Natural killer cell (primary cell): ENCODE results near the gene AGPAT4. TPM values are rescaled to one million over a fixed set of nuclear protein-coding genes. Genes with fewer than 3 reads are reported as not detected.

Experiments used
- ATAC-seq, 3 donors: fragments of 150-1000 bp in 2 of 3; fragments of 200-7000 bp in 1 of 3; cut with Tn5 transposase; 1 replicate in 1 of 3; 2 replicates in 2 of 3; pipeline ENCODE4 v1.10.0; 2021; ENCODE audit warnings: mild to moderate bottlenecking in 2 of 3, moderate library complexity in 2 of 3
- DNase-seq, 2 donors: peaks; one replicate each; pipeline versions ENCODE4 v3.0.0 to v3.0.0-alpha.2; 2013 to 2021; ENCODE audit warnings: mixed read lengths in 1 of 2
- H3K27ac ChIP-seq: one replicate; pipeline ENCODE4 v1.5.1; 2013; ENCODE audit warnings: mild to moderate bottlenecking, low read length
- H3K27me3 ChIP-seq: one replicate; pipeline ENCODE4 v1.6.1; 2013; ENCODE audit warnings: low read length; ENCODE audit not compliant: control insufficient read depth, insufficient read depth
- H3K36me3 ChIP-seq: one replicate; pipeline ENCODE4 v1.6.1; 2013; ENCODE audit warnings: low read length; ENCODE audit not compliant: control insufficient read depth, insufficient read depth
- H3K4me1 ChIP-seq: one replicate; pipeline ENCODE4 v1.6.1; 2013; ENCODE audit warnings: low read length; ENCODE audit not compliant: control insufficient read depth, insufficient read depth
- H3K4me3 ChIP-seq: one replicate; pipeline ENCODE4 v1.5.1; 2013; ENCODE audit warnings: low read length
- H3K9me3 ChIP-seq: one replicate; pipeline ENCODE4 v1.6.1; 2013; ENCODE audit warnings: low read length; ENCODE audit not compliant: control insufficient read depth, insufficient read depth
- H3K27ac Mint-ChIP-seq, 2 donors: one replicate each; pipeline ENCODE4 v1.8.0; 2022; ENCODE audit warnings: mild to moderate bottlenecking in 2 of 2, mixed read lengths in 2 of 2, moderate library complexity in 1 of 2
- H3K27me3 Mint-ChIP-seq, 2 donors: one replicate each; pipeline ENCODE4 v1.8.0; 2022; ENCODE audit warnings: low read depth in 2 of 2, mixed read lengths in 2 of 2
- H3K36me3 Mint-ChIP-seq: one replicate; pipeline ENCODE4 v1.8.0; 2022; ENCODE audit warnings: mixed read lengths
- H3K4me1 Mint-ChIP-seq, 2 donors: one replicate each; pipeline ENCODE4 v1.8.0; 2022; ENCODE audit warnings: mixed read lengths in 2 of 2
- H3K4me3 Mint-ChIP-seq: one replicate; pipeline ENCODE4 v1.8.0; 2022; ENCODE audit warnings: mild to moderate bottlenecking, moderate library complexity, mixed read lengths
- H3K9me3 Mint-ChIP-seq, 2 donors: one replicate each; pipeline ENCODE4 v1.8.0; 2022; ENCODE audit warnings: mixed read lengths in 2 of 2
- WGBS: methylation state at CpG from one replicate; pipeline ENCODE4 v1.1.7; 2013; ENCODE audit warnings: missing lambda C conversion rate; ENCODE audit not compliant: insufficient coverage; 5-methylcytosine and 5-hydroxymethylcytosine counted together
- intact Hi-C: fragments of 100-400 bp; cut with micrococcal nuclease; formaldehyde crosslinking; loops from one replicate; pipeline ENCODE4 v1.14.2; 2022
- total RNA-seq, 4 donors: library from RNA; stranded (reverse); fragments of 120-200 nt in 1 of 4; gene quantifications; one replicate each; pipeline versions ENCODE4 v1.2.3 to v1.2.4, GENCODE V29; 2013 to 2022
- TF ChIP-seq, protein P1 (sequence below): fragments of 200-600 bp; IDR thresholded peaks from one replicate; pipeline ENCODE4 v1.8.0; 2022; ENCODE audit warnings: antibody characterized with exemption

AGPAT4 gene
- total RNA-seq, 3 donors from 2014 or later (not counting 1 experiment from before 2014, with no cell fraction given), result 24.5 to 38.1 (median 25.8) TPM

DNA sequence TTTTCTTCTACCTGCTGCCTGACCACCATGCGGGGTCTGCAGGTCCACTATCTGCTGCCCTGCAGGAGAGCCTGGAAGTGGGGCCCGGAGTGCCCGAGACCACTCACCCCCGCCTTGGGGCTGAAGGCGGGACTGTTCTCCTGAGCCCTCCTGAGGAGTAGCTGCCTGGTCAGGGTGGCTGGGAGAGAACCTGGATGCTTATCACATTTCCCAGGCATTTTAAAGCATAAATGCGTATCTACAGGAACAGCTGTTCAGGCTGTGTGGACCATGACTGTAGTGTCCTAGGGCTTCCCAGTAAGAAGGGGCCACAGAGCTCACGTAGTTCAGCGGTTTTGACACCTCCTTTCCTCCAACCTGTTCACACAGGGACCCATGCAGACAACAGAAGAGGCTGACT is 123.3 kb downstream of the AGPAT4 start:
- no peak for ATAC-seq
- Mint-ChIP-seq H3K4me1 (peaks cover 0 to 14% of the 10 kb centered on the region in 2 donors), H3K36me3 (no peaks in the 10 kb centered on the region), H3K27ac (peak overlapping the region in 1 of 2 donors; percentile 67), H3K27me3 (no peaks in the 10 kb centered on the region), H3K9me3 (no peaks in the 10 kb centered on the region), H3K4me3 (no peak overlapping the region)
- H3K27me3 ChIP-seq, result no peaks in the 10 kb centered on the region
- H3K4me3 ChIP-seq, result no peak overlapping the region
- DNase-seq, result no peak
- TF ChIP-seq, protein P1, sequence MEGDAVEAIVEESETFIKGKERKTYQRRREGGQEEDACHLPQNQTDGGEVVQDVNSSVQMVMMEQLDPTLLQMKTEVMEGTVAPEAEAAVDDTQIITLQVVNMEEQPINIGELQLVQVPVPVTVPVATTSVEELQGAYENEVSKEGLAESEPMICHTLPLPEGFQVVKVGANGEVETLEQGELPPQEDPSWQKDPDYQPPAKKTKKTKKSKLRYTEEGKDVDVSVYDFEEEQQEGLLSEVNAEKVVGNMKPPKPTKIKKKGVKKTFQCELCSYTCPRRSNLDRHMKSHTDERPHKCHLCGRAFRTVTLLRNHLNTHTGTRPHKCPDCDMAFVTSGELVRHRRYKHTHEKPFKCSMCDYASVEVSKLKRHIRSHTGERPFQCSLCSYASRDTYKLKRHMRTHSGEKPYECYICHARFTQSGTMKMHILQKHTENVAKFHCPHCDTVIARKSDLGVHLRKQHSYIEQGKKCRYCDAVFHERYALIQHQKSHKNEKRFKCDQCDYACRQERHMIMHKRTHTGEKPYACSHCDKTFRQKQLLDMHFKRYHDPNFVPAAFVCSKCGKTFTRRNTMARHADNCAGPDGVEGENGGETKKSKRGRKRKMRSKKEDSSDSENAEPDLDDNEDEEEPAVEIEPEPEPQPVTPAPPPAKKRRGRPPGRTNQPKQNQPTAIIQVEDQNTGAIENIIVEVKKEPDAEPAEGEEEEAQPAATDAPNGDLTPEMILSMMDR, result no peak
- no peaks in the 10 kb centered on the region for H3K4me1 ChIP-seq
- no peaks in the 10 kb centered on the region for H3K9me3 ChIP-seq
- H3K36me3 ChIP-seq, result peaks cover 35% of the 10 kb centered on the region
- WGBS, result 93% methylated on average over 8 of the region's 8 CpGs
- intact Hi-C loops, result no loop called here
- H3K27ac ChIP-seq, result no peak overlapping the region

DNA sequence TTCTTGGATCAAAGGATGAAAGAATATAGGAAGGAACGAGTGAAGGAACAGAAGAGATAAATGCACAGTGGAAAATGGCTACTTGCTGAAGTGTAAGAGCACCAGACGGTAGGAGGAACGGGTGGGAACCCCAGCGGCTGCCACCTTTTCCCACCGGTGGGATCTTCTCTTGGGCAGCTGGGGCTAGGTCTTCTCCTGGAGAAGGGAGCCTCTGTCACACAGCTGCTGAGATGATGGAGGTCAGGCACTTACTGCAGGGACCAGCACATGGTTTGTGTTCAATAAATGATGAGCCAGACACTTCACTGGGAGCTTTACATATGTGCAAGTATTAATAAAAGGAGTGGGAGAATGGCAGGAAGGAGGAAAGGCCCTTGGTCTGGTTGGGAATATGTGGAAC is 123.7 kb downstream of the AGPAT4 start:
- Mint-ChIP-seq H3K27ac (no peak overlapping the region), H3K27me3 (no peaks in the 10 kb centered on the region), H3K36me3 (no peaks in the 10 kb centered on the region), H3K4me1 (peaks cover 0 to 14% of the 10 kb centered on the region in 2 donors), H3K9me3 (no peaks in the 10 kb centered on the region), H3K4me3 (no peak overlapping the region)
- Histone ChIP-seq H3K9me3 (no peaks in the 10 kb centered on the region), H3K4me1 (no peaks in the 10 kb centered on the region), H3K4me3 (no peak overlapping the region), H3K36me3 (peaks cover 35% of the 10 kb centered on the region), H3K27me3 (no peaks in the 10 kb centered on the region), H3K27ac (no peak overlapping the region)
- intact Hi-C loops, result no loop called here
- DNase-seq (no peak), ATAC-seq (no peak)
- WGBS, result 95% methylated on average over 5 of the region's 5 CpGs
- TF ChIP-seq, protein P1, result no peak

DNA sequence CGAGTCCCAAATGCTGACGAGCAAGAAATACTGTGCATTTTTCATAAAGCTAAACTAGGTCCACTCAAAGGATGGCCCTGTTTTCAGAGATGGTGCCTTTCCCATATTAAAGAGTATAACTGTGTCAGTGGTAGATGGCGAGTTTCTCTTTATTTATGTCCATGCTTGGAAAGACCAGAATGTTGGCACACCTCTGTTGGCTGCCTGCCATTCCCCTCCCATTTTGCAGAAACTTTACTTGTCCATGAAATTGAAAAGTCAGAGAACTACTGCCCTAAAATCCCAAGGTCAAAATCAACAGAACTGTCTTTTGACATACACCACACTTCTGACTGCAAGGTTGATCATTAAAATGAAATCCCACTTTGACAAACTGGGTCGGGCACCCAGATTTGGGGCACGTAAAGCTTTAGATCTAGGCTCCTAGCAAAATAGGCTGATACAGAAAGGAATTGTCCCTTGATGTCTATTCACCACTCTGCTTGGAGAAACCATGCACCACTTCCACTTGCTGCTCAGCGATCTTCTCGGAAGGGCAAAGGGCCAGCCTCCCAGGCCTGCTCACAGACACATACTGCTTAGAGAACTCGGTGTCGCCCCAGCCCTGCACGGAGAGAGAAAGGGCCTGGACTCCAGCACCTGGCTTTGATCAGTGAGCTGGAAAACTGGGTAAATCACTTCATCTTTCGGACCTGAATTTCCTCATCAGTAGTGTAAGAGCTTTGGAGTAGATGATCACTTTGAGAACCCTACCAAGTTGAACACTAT is 130.0 kb downstream of the AGPAT4 start:
- Histone ChIP-seq H3K36me3 (peaks cover 20% of the 10 kb centered on the region), H3K9me3 (no peaks in the 10 kb centered on the region), H3K27me3 (no peaks in the 10 kb centered on the region), H3K4me3 (no peak overlapping the region), H3K27ac (no peak overlapping the region), H3K4me1 (no peaks in the 10 kb centered on the region)
- no peak overlapping the region for H3K27ac Mint-ChIP-seq
- WGBS, result 92% methylated on average over 10 of the region's 11 CpGs
- H3K4me3 Mint-ChIP-seq, result no peak overlapping the region
- DNase-seq, result no peak
- intact Hi-C loops, result no loop called here
- TF ChIP-seq, protein P1, result no peak
- no peaks in the 10 kb centered on the region for H3K4me1 Mint-ChIP-seq
- no peak for ATAC-seq
- no peaks in the 10 kb centered on the region for H3K27me3 Mint-ChIP-seq
- H3K9me3 Mint-ChIP-seq, result no peaks in the 10 kb centered on the region
- no peaks in the 10 kb centered on the region for H3K36me3 Mint-ChIP-seq

DNA sequence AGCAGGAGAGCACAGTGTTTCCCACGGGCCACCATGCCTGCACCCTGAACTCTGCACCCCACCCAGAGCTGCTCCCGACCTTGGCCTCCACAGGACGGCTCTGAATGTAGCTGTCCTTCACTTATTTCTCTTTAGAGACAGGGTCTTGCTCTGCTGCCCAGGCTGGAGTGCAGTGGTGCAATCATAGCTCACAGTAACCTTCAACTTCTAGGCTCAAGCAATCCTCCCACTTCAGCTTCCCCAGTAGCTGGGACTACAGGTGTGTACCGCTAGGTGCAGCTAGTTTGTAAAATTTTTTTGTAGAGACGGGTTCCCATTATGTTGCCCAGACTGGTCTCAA is 130.9 kb downstream of the AGPAT4 start:
- no peak overlapping the region for H3K27ac Mint-ChIP-seq

More for the DNA sequence above, 130.9 kb downstream of the AGPAT4 start:
- no peak for DNase-seq
- Histone ChIP-seq H3K4me3 (no peak overlapping the region), H3K27ac (no peak overlapping the region), H3K36me3 (peaks cover 17% of the 10 kb centered on the region), H3K27me3 (no peaks in the 10 kb centered on the region), H3K9me3 (no peaks in the 10 kb centered on the region), H3K4me1 (no peaks in the 10 kb centered on the region)
- intact Hi-C loops, result no loop called here
- no peaks in the 10 kb centered on the region for H3K27me3 Mint-ChIP-seq
- H3K4me3 Mint-ChIP-seq, result no peak overlapping the region
- ATAC-seq, result no peak
- no peaks in the 10 kb centered on the region for H3K4me1 Mint-ChIP-seq
- no peaks in the 10 kb centered on the region for H3K36me3 Mint-ChIP-seq
- WGBS, result 96% methylated on average over 5 of the region's 5 CpGs
- H3K9me3 Mint-ChIP-seq, result no peaks in the 10 kb centered on the region
- TF ChIP-seq, protein P1, result no peak
